Measurements from ENCODE around the gene MAPK13. TPM values are rescaled to one million over a fixed set of nuclear protein-coding genes. Genes with fewer than 3 reads are reported as not detected.

The MAPK13 gene
- total RNA-seq, 6 experiments from 2014 or later = 2.2 to 5.0 (median 3.0) TPM

DNA sequence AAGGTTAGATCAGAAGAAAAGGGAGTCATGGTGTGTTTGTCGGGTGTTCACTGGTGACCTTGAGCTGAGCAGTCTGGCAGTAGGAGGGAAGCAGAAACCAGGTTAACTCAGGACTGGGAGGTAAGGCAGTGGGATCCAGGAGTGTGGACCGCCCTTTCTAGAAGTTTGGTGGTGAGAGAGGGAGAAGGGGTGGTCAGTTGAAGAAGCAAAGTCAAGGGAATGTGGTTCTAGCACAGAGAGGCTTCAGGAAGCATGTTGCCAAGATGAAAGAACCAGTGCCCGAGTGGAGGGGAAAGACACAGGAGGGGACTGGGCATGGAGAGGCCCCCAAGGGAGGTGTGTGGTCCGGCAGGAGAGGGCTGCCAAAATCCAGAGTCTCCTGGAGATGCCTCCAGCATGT, 3.6 kb downstream of the MAPK13 start:
- 81% methylated on average over 4 of the region's 4 CpGs for WGBS (ENCODE audit: insufficient coverage, low coverage, low lambda C conversion rate, missing lambda C conversion rate)
- Histone ChIP-seq H3K27ac (no peak overlapping the region), H3K27me3 (no peaks in the 10 kb centered on the region), H3K9me3 (no peaks in the 10 kb centered on the region), H3K36me3 (peaks cover 0 to 2% (median 0%) of the 10 kb centered on the region in 4 donors), H3K4me1 (peaks cover 0 to 14% (median 0%) of the 10 kb centered on the region in 4 donors), H3K4me3 (no peak overlapping the region)
- TF ChIP-seq, protein P1, sequence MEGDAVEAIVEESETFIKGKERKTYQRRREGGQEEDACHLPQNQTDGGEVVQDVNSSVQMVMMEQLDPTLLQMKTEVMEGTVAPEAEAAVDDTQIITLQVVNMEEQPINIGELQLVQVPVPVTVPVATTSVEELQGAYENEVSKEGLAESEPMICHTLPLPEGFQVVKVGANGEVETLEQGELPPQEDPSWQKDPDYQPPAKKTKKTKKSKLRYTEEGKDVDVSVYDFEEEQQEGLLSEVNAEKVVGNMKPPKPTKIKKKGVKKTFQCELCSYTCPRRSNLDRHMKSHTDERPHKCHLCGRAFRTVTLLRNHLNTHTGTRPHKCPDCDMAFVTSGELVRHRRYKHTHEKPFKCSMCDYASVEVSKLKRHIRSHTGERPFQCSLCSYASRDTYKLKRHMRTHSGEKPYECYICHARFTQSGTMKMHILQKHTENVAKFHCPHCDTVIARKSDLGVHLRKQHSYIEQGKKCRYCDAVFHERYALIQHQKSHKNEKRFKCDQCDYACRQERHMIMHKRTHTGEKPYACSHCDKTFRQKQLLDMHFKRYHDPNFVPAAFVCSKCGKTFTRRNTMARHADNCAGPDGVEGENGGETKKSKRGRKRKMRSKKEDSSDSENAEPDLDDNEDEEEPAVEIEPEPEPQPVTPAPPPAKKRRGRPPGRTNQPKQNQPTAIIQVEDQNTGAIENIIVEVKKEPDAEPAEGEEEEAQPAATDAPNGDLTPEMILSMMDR (IDR thresholded peaks at IDR 0.05) = no peak
- no peak for TF ChIP-seq POLR2A (IDR thresholded peaks at IDR 0.05)
- intact Hi-C loops (cut with DNase I) = loop anchor here in 1 of 2 donors (10.0 kb wide), 1 partner anchor 221 kb away; no protein-coding TSS in a partner anchor
- ATAC-seq = no peak
- DNase-seq = no peak

- Histone ChIP-seq H3K36me3 (peaks cover 0 to 4% (median 0%) of the 10 kb centered on the region in 4 donors), H3K27ac (no peak overlapping the region), H3K9me3 (no peaks in the 10 kb centered on the region), H3K4me1 (peaks cover 0 to 14% (median 0%) of the 10 kb centered on the region in 4 donors), H3K4me3 (no peak overlapping the region), H3K27me3 (no peaks in the 10 kb centered on the region)
- DNase-seq (no peak), ATAC-seq (no peak)
- intact Hi-C loops (cut with DNase I) = loop anchor here in 1 of 2 donors (10.0 kb wide), 1 partner anchor 220 kb away; no protein-coding TSS in a partner anchor
- TF ChIP-seq, protein P1 (IDR thresholded peaks at IDR 0.05) = no peak
- TF ChIP-seq POLR2A (IDR thresholded peaks at IDR 0.05) = no peak
- WGBS (ENCODE audit: insufficient coverage, low coverage, low lambda C conversion rate, missing lambda C conversion rate) = 86% methylated on average over 5 of the region's 13 CpGs
Measured at GRCh38 chr6:36135053-36135731, 4.9 kb downstream of the MAPK13 start.

- Histone ChIP-seq H3K27ac (no peak overlapping the region), H3K36me3 (peaks cover 0 to 4% (median 0%) of the 10 kb centered on the region in 4 donors), H3K9me3 (no peaks in the 10 kb centered on the region), H3K4me3 (no peak overlapping the region), H3K27me3 (no peaks in the 10 kb centered on the region), H3K4me1 (peaks cover 0 to 12% (median 0%) of the 10 kb centered on the region in 4 donors)
- TF ChIP-seq POLR2A (IDR thresholded peaks at IDR 0.05) = no peak
- TF ChIP-seq, protein P1 (IDR thresholded peaks at IDR 0.05) = no peak
- intact Hi-C loops (cut with DNase I) = loop anchor here in 1 of 2 donors (10.0 kb wide), 1 partner anchor 219 kb away; no protein-coding TSS in a partner anchor
- no peak for ATAC-seq
- no CpG with 5 or more reads among the region's 2 CpGs for WGBS (ENCODE audit: insufficient coverage, low coverage, low lambda C conversion rate, missing lambda C conversion rate)
- no peak for DNase-seq
Measured at GRCh38 chr6:36136034-36136433, 5.7 kb downstream of the MAPK13 start.

DNA sequence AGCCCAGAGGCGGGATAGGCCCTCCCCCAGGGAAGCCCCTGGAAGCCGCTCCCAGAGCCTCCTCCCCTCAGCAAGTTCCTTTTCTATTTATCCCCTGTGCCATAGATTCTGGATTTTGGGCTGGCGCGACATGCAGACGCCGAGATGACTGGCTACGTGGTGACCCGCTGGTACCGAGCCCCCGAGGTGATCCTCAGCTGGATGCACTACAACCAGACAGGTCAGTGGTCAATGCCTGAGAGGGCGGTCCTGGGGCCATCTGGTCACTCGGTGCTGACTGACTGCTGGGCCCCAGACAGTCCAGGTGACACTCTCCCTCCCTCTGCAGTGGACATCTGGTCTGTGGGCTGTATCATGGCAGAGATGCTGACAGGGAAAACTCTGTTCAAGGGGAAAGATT, 6.2 kb downstream of the MAPK13 start:
- H3K36me3 ChIP-seq = peaks cover 0 to 4% (median 0%) of the 10 kb centered on the region in 4 donors
- no peak for ATAC-seq
- intact Hi-C loops (cut with DNase I) = loop anchor here in 1 of 2 donors (10.0 kb wide), 1 partner anchor 218 kb away; no protein-coding TSS in a partner anchor

More for the DNA sequence above, 6.2 kb downstream of the MAPK13 start:
- H3K4me3 ChIP-seq = no peak overlapping the region
- H3K27ac ChIP-seq = no peak overlapping the region
- no CpG with 5 or more reads among the region's 12 CpGs for WGBS (ENCODE audit: insufficient coverage, low coverage, low lambda C conversion rate, missing lambda C conversion rate)
- H3K9me3 ChIP-seq = no peaks in the 10 kb centered on the region
- DNase-seq = no peak
- H3K27me3 ChIP-seq = no peaks in the 10 kb centered on the region
- H3K4me1 ChIP-seq = peaks cover 0 to 7% (median 0%) of the 10 kb centered on the region in 4 donors
- no peak for TF ChIP-seq POLR2A (IDR thresholded peaks at IDR 0.05)
- TF ChIP-seq, protein P1 (IDR thresholded peaks at IDR 0.05) = no peak
